Ascending aorta (tissue), 2 donors: ENCODE measurements around the gene TFRC. TPM values are rescaled to one million over a fixed set of nuclear protein-coding genes. Genes with fewer than 3 reads are reported as not detected.

Experiments used
- DNase-seq, 2 donors: peaks; one replicate each; pipeline ENCODE4 v3.0.0-alpha.2; 2019; ENCODE audit warnings: low spot score in 2 of 2
- H3K27ac ChIP-seq, 2 donors: fragments of 200-600 bp; sonication (generic); one replicate each; pipeline ENCODE4 v1.5.1; 2016 to 2017; ENCODE audit warnings: mild to moderate bottlenecking in 1 of 2
- H3K27me3 ChIP-seq: fragments of 200-600 bp; sonication (generic); one replicate; pipeline ENCODE4 v1.5.1; 2017
- H3K36me3 ChIP-seq, 2 donors: fragments of 200-600 bp; sonication (generic); one replicate each; pipeline ENCODE4 v1.5.1; 2016
- H3K4me1 ChIP-seq, 2 donors: fragments of 200-600 bp; sonication (generic); one replicate each; pipeline ENCODE4 v1.5.1; 2016 to 2017; ENCODE audit warnings: mild to moderate bottlenecking in 1 of 2
- H3K4me3 ChIP-seq, 2 donors: fragments of 200-600 bp; sonication (generic); one replicate each; pipeline ENCODE4 v1.5.1; 2016 to 2017; ENCODE audit warnings: mild to moderate bottlenecking in 1 of 2
- H3K9me3 ChIP-seq, 2 donors: fragments of 200-600 bp; sonication (generic); one replicate each; pipeline ENCODE4 v1.5.1; 2016
- intact Hi-C: fragments of 100-400 bp; cut with DNase I; formaldehyde crosslinking; loops from one replicate; pipeline ENCODE4 v1.15.1; 2023
- total RNA-seq: library from RNA; depleted of rRNA; stranded (reverse); fragments of >200 nt; gene quantifications from one replicate; pipeline ENCODE4 v1.1.0, GENCODE V29; 2016
- TF ChIP-seq, protein P1 (sequence below), 3 experiments: fragments of 200-600 bp in 2 of 3; fragments of 450-650 bp in 1 of 3; sonication (generic) in 2 of 3; IDR thresholded peaks; one replicate each; pipeline ENCODE4 v1.5.1; 2016 to 2019; ENCODE audit warnings: antibody characterized with exemption in 3 of 3, mild to moderate bottlenecking in 1 of 3, moderate library complexity in 1 of 3

Gene TFRC
- total RNA-seq = 30.1 TPM

DNA sequence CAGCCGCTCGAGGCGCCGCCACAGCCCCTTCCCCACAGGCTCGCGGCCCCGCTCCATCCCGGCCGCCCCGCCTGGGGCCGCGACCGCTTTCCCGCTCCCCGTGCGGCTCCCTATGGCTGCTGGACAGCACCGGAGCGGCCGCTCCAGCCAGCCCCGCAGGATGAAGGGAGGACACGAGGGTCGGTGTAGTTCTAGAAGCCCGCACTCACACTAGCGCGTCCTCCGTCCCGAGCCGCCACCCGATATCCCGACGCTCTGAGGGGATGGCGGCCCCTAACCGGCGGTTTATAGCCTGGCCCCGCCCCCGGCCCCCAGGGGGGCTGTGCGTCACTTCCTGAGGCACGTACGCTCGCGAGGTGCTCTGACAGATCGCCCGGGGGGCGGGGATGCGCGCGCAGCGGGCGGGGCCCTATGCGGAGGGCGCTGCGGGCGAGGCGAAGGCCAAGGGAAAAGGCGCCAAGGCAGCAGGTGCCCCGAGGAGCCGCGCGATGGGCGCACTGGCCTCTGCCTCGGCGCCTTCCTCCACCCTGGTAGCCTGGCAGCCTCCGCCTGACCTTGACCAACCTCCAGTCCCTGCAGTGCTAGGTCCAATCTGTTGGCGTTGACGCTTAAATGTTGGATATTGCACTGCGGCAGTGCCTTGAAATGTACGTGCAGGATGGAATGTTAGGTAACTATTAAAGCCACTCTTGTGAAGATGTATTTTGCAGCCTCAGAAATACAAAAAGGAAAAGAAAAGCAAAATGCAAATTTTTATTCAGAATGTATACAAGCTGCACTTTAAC lies at the start of gene TFRC:
TSS of gene TFRC (minus strand) at position 257 of the 785 bp plus-strand sequence. CDS start 4,991 bp downstream, outside the sequence.
- TF ChIP-seq, protein P1, sequence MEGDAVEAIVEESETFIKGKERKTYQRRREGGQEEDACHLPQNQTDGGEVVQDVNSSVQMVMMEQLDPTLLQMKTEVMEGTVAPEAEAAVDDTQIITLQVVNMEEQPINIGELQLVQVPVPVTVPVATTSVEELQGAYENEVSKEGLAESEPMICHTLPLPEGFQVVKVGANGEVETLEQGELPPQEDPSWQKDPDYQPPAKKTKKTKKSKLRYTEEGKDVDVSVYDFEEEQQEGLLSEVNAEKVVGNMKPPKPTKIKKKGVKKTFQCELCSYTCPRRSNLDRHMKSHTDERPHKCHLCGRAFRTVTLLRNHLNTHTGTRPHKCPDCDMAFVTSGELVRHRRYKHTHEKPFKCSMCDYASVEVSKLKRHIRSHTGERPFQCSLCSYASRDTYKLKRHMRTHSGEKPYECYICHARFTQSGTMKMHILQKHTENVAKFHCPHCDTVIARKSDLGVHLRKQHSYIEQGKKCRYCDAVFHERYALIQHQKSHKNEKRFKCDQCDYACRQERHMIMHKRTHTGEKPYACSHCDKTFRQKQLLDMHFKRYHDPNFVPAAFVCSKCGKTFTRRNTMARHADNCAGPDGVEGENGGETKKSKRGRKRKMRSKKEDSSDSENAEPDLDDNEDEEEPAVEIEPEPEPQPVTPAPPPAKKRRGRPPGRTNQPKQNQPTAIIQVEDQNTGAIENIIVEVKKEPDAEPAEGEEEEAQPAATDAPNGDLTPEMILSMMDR (IDR thresholded peaks at IDR 0.05) = no peak
- Histone ChIP-seq H3K4me1 (peaks cover 0 to 8% of the 10 kb centered on the region in 2 donors), H3K9me3 (no peaks in the 10 kb centered on the region), H3K27ac (peak within 1 kb of the TSS; percentile 84), H3K4me3 (peak within 1 kb of the TSS; percentile 74 to 92), H3K36me3 (no peaks in the 10 kb centered on the region), H3K27me3 (no peaks in the 10 kb centered on the region)
- DNase-seq = peak; percentile 66 to 95
- intact Hi-C loops = loop anchor here (5.0 kb wide), 1 partner anchor 420 kb away; the partner anchor contains the start of gene RNF168

- intact Hi-C loops = no loop called here
- TF ChIP-seq, protein P1 (IDR thresholded peaks at IDR 0.05) = no peak
- Histone ChIP-seq H3K27me3 (no peaks in the 10 kb centered on the region), H3K36me3 (no peaks in the 10 kb centered on the region), H3K9me3 (no peaks in the 10 kb centered on the region), H3K4me1 (no peaks in the 10 kb centered on the region), H3K4me3 (no peak overlapping the region), H3K27ac (no peak overlapping the region)
- no peak for DNase-seq
Measured at GRCh38 chr3:196128172-196128843, 46.4 kb upstream of the TFRC start.

DNA sequence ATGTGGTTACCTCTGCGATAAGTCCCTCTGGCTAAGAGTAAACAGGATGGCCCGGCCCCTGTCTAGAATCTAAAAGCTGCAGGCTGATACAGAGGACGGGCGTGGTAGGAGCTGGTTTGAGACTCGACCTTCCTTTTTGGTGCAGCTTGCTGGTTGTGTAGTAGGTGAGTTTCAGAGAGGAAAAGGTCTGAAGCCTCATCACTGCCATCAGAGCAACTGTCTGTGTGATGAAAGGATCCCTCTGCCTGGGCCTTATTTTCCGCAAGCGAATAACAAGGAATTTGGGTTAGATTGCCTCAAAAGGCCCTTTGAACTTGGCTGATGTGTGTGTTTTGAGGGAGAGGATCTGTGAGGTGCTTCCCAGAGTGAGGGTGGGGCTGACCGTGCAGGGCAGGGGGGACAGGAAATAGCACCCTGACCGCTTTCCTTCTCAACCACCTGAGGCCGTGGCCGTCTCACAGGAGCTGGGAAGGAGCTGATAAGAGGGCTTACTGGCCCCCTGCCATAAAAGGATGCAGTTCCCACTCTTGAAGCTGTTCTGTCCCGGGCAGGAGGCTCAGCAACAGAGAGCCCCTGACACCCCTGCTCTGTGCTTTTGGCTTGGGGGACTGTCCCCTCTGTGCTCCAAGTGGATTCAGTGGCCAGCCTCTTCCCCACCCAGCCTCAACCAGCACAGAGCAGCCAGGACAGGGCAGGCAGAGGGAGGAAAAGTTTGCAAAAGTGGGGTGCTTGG lies 45.6 kb upstream of the TFRC start:
- TF ChIP-seq, protein P1 (IDR thresholded peaks at IDR 0.05) = no peak
- intact Hi-C loops = no loop called here
- Histone ChIP-seq H3K9me3 (no peaks in the 10 kb centered on the region), H3K4me3 (no peak overlapping the region), H3K4me1 (no peaks in the 10 kb centered on the region), H3K27ac (no peak overlapping the region), H3K36me3 (no peaks in the 10 kb centered on the region), H3K27me3 (no peaks in the 10 kb centered on the region)
- DNase-seq = no peak

- H3K27me3 ChIP-seq = no peaks in the 10 kb centered on the region
- TF ChIP-seq, protein P1 (IDR thresholded peaks at IDR 0.05) = no peak
- intact Hi-C loops = no loop called here
- H3K9me3 ChIP-seq = no peaks in the 10 kb centered on the region
- DNase-seq = no peak
- H3K36me3 ChIP-seq = no peaks in the 10 kb centered on the region
- H3K4me1 ChIP-seq = no peaks in the 10 kb centered on the region
- no peak overlapping the region for H3K27ac ChIP-seq
- no peak overlapping the region for H3K4me3 ChIP-seq
Measured at GRCh38 chr3:196124608-196125007, 42.7 kb upstream of the TFRC start.

DNA sequence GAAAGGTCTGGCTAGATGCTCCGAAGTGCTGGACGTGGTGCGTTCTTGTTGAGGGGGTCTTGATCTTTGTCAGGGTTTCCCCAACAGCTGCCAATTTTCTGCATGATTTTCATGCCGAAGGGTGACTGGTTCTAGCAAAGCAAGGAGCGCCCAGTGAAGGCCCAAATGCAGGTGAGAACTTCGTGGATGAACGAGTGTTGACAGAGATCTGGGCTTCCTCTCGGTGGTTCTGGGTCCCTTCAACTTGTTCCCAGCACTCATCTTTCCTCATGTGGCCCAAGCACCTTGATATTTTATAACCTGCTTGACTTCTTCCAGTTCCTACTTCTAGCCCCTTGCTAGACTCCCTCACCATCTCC lies 40.8 kb upstream of the TFRC start:
- Histone ChIP-seq H3K4me1 (no peaks in the 10 kb centered on the region), H3K27ac (no peak overlapping the region)
- TF ChIP-seq, protein P1 (IDR thresholded peaks at IDR 0.05) = no peak

More for the DNA sequence above, 40.8 kb upstream of the TFRC start:
- no peak for DNase-seq
- intact Hi-C loops = no loop called here
- H3K27me3 ChIP-seq = no peaks in the 10 kb centered on the region
- H3K4me3 ChIP-seq = no peak overlapping the region
- no peaks in the 10 kb centered on the region for H3K9me3 ChIP-seq
- H3K36me3 ChIP-seq = no peaks in the 10 kb centered on the region
